ENCODE data around the gene PIP5K1B.

PIP5K1B gene, protein sequence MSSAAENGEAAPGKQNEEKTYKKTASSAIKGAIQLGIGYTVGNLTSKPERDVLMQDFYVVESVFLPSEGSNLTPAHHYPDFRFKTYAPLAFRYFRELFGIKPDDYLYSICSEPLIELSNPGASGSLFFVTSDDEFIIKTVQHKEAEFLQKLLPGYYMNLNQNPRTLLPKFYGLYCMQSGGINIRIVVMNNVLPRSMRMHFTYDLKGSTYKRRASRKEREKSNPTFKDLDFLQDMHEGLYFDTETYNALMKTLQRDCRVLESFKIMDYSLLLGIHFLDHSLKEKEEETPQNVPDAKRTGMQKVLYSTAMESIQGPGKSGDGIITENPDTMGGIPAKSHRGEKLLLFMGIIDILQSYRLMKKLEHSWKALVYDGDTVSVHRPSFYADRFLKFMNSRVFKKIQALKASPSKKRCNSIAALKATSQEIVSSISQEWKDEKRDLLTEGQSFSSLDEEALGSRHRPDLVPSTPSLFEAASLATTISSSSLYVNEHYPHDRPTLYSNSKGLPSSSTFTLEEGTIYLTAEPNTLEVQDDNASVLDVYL

DNA sequence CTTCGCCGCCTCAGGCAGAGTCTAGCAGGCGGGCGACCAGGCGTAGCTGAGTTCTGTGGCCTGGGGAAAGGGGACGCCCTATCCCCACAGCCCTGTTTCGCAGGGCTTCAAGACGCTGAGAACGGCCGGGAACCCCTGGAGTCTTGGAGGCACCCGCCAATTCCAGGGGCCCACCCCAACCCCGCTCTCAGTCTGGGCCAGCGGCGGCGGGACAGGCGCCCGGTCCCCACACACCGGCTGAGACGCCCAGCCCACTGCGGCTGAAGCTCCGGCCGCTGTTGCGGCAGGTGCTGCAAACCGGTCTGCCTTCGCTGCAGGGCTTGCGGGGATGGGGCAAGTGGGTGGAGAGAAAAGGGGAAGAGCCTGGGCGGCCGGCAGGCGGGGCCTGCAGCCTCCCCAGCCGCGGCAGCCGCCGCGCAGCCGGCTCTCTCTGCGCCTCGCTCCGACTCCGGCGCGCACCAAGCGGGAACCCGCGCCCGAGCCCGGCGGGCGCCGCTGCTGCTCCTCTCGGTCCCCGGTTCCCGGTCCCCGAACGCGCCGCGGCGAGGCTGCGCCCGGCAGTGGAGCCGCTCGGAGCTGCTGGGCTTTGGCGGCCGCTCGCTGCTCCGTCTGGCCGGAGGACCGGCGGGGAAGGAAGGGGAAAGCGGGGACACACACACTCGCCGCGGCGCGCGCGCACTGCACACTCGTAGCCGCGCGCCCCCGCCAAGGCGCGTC lies at the start of gene PIP5K1B:
TSS of gene PIP5K1B (plus strand) at position 427 of the 717 bp plus-strand sequence. CDS start 117,375 bp downstream, outside the sequence.
- Histone ChIP-seq H3K9ac (ENCODE audit: low read depth, low read length) (peak within 1 kb of the TSS; percentile 71), H3K9me3 (ENCODE audit: control insufficient read depth, insufficient read depth, low read length) (no peaks in the 10 kb centered on the region), H3K36me3 (ENCODE audit: insufficient read depth, low read length) (no peaks in the 10 kb centered on the region), H3K4me1 (ENCODE audit: insufficient read depth, low read length) (no peaks in the 10 kb centered on the region)

DNA sequence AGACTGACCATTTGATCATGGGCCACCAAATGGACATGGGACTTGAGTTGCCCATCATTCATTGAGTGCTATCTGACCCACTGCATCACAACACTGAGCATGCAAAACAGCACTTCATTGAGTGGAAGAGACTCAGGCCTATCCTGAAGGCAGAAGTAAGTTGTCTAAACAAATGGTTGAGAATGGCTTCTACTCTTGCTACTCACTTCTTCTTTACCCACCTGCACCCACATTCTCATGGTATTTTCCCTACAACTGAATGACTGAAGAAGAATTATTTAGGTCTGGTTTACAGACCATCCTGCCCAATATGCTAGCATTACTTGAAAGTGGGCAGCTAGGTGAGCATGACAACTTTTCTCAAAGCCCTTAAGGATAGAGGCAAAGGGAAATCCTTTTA lies 41.0 kb upstream of the PIP5K1B start:
- no peaks in the 10 kb centered on the region for H3K36me3 ChIP-seq (ENCODE audit: insufficient read depth, low read length)
- no peaks in the 10 kb centered on the region for H3K9me3 ChIP-seq (ENCODE audit: control insufficient read depth, insufficient read depth, low read length)
- H3K4me1 ChIP-seq (ENCODE audit: insufficient read depth, low read length), result 0 out of 2 replicates have a peak, but pooled peaks cover 7% of the 10 kb centered on the region
- no peak overlapping the region for H3K9ac ChIP-seq (ENCODE audit: low read depth, low read length)

- Histone ChIP-seq H3K4me1 (ENCODE audit: insufficient read depth, low read length) (peaks cover 7% of the 10 kb centered on the region; the same call in 1 of the 2 replicates), H3K9me3 (ENCODE audit: control insufficient read depth, insufficient read depth, low read length) (no peaks in the 10 kb centered on the region), H3K36me3 (ENCODE audit: insufficient read depth, low read length) (no peaks in the 10 kb centered on the region), H3K9ac (ENCODE audit: low read depth, low read length) (no peak overlapping the region)
These were observed 36.9 kb upstream of the PIP5K1B start for GRCh38 chr9:68668127-68668526.

- Histone ChIP-seq H3K9me3 (ENCODE audit: control insufficient read depth, insufficient read depth, low read length) (no peaks in the 10 kb centered on the region), H3K9ac (ENCODE audit: low read depth, low read length) (no peak overlapping the region), H3K36me3 (ENCODE audit: insufficient read depth, low read length) (no peaks in the 10 kb centered on the region), H3K4me1 (ENCODE audit: insufficient read depth, low read length) (peaks cover 7% of the 10 kb centered on the region; the same call in 1 of the 2 replicates)
These were observed 35.8 kb upstream of the PIP5K1B start for GRCh38 chr9:68669218-68669617.

DNA sequence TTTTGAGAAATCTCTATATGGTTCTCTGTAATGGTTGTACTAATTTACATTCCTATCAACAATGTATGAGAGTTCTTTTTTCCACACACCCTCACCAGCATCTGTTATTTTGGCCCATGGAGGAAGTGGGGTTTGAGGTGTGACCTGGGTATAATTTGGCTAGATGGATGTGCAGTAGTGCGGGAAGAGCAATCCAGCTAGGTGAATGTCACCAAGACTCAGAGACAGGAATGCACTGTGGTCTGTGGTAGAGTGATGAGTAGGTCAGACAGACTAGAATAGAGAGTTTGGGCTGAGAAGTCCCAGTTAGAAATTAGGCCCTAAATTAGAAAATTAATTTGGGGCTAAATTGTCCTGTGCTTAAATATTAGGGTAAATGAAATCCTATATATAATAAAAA lies 32.8 kb upstream of the PIP5K1B start:
- Histone ChIP-seq H3K4me1 (ENCODE audit: insufficient read depth, low read length) (peaks cover 7% of the 10 kb centered on the region; the same call in 1 of the 2 replicates), H3K9me3 (ENCODE audit: control insufficient read depth, insufficient read depth, low read length) (no peaks in the 10 kb centered on the region), H3K9ac (ENCODE audit: low read depth, low read length) (no peak overlapping the region), H3K36me3 (ENCODE audit: insufficient read depth, low read length) (no peaks in the 10 kb centered on the region)

- H3K4me1 ChIP-seq (ENCODE audit: insufficient read depth, low read length), result peaks cover 7% of the 10 kb centered on the region; the same call in 1 of the 2 replicates
- H3K9ac ChIP-seq (ENCODE audit: low read depth, low read length), result no peak overlapping the region
- no peaks in the 10 kb centered on the region for H3K9me3 ChIP-seq (ENCODE audit: control insufficient read depth, insufficient read depth, low read length)
- H3K36me3 ChIP-seq (ENCODE audit: insufficient read depth, low read length), result no peaks in the 10 kb centered on the region
These were observed 32.4 kb upstream of the PIP5K1B start for GRCh38 chr9:68672625-68673024.

GRCh38 chr9:68678430-68678829 lies 26.6 kb upstream of the PIP5K1B start:
- no peaks in the 10 kb centered on the region for H3K9me3 ChIP-seq (ENCODE audit: control insufficient read depth, insufficient read depth, low read length)
- H3K4me1 ChIP-seq (ENCODE audit: insufficient read depth, low read length), result no peaks in the 10 kb centered on the region
- no peaks in the 10 kb centered on the region for H3K36me3 ChIP-seq (ENCODE audit: insufficient read depth, low read length)
- H3K9ac ChIP-seq (ENCODE audit: low read depth, low read length), result no peak overlapping the region

GRCh38 chr9:68683433-68683832 lies 21.6 kb upstream of the PIP5K1B start:
- Histone ChIP-seq H3K9ac (ENCODE audit: low read depth, low read length) (no peak overlapping the region), H3K9me3 (ENCODE audit: control insufficient read depth, insufficient read depth, low read length) (no peaks in the 10 kb centered on the region), H3K4me1 (ENCODE audit: insufficient read depth, low read length) (no peaks in the 10 kb centered on the region), H3K36me3 (ENCODE audit: insufficient read depth, low read length) (no peaks in the 10 kb centered on the region)

- H3K36me3 ChIP-seq (ENCODE audit: insufficient read depth, low read length), result no peaks in the 10 kb centered on the region
- H3K9me3 ChIP-seq (ENCODE audit: control insufficient read depth, insufficient read depth, low read length), result no peaks in the 10 kb centered on the region
- 0 out of 2 replicates have a peak, but pooled peaks cover 3% of the 10 kb centered on the region for H3K4me1 ChIP-seq (ENCODE audit: insufficient read depth, low read length)
- H3K9ac ChIP-seq (ENCODE audit: low read depth, low read length), result no peak overlapping the region
These were observed 19.8 kb upstream of the PIP5K1B start for GRCh38 chr9:68685213-68685612.

DNA sequence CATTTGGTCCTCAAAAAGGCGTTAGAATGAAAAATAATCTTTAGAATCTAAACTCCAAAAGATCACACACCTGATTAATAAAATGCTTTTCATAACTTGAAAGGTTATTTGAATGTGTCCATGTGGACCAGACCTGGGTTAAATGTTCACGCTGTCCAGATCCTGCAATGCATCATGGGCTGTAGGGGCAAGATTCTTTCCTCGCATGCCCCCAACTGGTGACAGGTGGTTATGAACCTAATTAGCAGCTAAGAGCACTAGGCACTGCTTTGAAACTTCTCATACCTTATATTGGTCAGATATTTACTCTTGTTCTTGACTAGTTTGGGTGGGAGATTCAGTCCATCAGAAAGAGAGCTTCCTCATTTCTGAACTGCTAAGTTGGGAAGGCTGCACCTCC lies 19.3 kb upstream of the PIP5K1B start:
- Histone ChIP-seq H3K9me3 (ENCODE audit: control insufficient read depth, insufficient read depth, low read length) (no peaks in the 10 kb centered on the region), H3K36me3 (ENCODE audit: insufficient read depth, low read length) (no peaks in the 10 kb centered on the region), H3K9ac (ENCODE audit: low read depth, low read length) (no peak overlapping the region), H3K4me1 (ENCODE audit: insufficient read depth, low read length) (0 out of 2 replicates have a peak, but pooled peaks cover 3% of the 10 kb centered on the region)

- Histone ChIP-seq H3K4me1 (ENCODE audit: insufficient read depth, low read length) (0 out of 2 replicates have a peak, but pooled peaks cover 3% of the 10 kb centered on the region), H3K9ac (ENCODE audit: low read depth, low read length) (no peak overlapping the region), H3K9me3 (ENCODE audit: control insufficient read depth, insufficient read depth, low read length) (no peaks in the 10 kb centered on the region), H3K36me3 (ENCODE audit: insufficient read depth, low read length) (no peaks in the 10 kb centered on the region)
These were observed 15.0 kb upstream of the PIP5K1B start for GRCh38 chr9:68690088-68690487.

DNA sequence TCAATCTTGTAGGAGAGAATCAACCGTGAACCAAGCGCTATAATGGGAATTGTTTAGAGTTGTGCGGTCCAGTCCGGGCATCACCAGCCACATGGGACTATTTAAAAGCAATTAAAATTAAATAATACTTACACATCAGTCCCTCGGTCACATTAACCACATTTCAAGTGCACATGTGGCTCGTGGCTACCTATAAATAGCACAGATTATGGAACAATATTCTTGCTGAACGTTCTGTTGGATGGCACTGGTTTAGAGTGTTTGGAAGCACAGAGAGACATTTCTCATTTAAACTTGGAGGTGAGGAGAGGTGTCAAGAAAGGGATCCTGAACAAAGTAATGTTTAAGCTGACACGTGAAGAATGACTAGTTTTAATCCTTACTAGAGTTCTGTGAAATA lies 12.5 kb upstream of the PIP5K1B start:
- Histone ChIP-seq H3K4me1 (ENCODE audit: insufficient read depth, low read length) (0 out of 2 replicates have a peak, but pooled peaks cover 3% of the 10 kb centered on the region), H3K9ac (ENCODE audit: low read depth, low read length) (no peak overlapping the region), H3K9me3 (ENCODE audit: control insufficient read depth, insufficient read depth, low read length) (no peaks in the 10 kb centered on the region), H3K36me3 (ENCODE audit: insufficient read depth, low read length) (no peaks in the 10 kb centered on the region)

- H3K4me1 ChIP-seq (ENCODE audit: insufficient read depth, low read length), result 0 out of 2 replicates have a peak, but pooled peaks cover 3% of the 10 kb centered on the region
- no peak overlapping the region for H3K9ac ChIP-seq (ENCODE audit: low read depth, low read length)
- H3K9me3 ChIP-seq (ENCODE audit: control insufficient read depth, insufficient read depth, low read length), result no peaks in the 10 kb centered on the region
- H3K36me3 ChIP-seq (ENCODE audit: insufficient read depth, low read length), result no peaks in the 10 kb centered on the region
These were observed 10.9 kb upstream of the PIP5K1B start for GRCh38 chr9:68694125-68694524.

DNA sequence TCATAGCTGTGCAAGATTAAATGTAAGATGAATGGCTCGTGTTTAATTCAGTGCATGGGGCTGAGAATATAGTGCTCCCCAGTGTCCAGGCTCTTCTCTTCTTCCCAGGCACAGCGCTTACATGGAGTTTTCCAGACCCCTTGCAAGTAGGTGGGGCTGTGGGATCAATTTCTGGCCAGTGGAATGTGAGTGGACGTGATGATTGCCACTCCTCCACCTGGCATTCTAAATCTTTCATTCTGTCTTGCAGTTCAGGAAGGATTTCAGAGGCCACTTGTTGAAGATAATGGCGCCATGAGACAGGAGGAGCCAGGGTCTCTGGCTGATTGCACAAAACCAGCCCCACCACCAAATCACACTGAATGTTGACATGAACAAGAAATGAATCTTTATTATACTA lies 7.2 kb upstream of the PIP5K1B start:
- no peaks in the 10 kb centered on the region for H3K36me3 ChIP-seq (ENCODE audit: insufficient read depth, low read length)
- no peaks in the 10 kb centered on the region for H3K9me3 ChIP-seq (ENCODE audit: control insufficient read depth, insufficient read depth, low read length)
- no peak overlapping the region for H3K9ac ChIP-seq (ENCODE audit: low read depth, low read length)
- no peaks in the 10 kb centered on the region for H3K4me1 ChIP-seq (ENCODE audit: insufficient read depth, low read length)

Measured in ES-I3 (cell line).